SK-N-SH (cell line): ENCODE results near the gene NRL. TPM values are rescaled to one million over a fixed set of nuclear protein-coding genes. Genes with fewer than 3 reads are reported as not detected.

Source experiments
- CTCF ChIA-PET: fragments of 300-600, 350-600 bp; formaldehyde crosslinking; extraction: SDS; loops from one replicate; lab custom pipeline; 2021; lab: Yijun Ruan, JAX
- POLR2A ChIA-PET: fragments of 350-600 bp; sonication (Branson Sonifier 250); formaldehyde crosslinking; extraction: SDS; loops from one replicate; lab custom pipeline; 2020; ENCODE audit warnings: antibody characterized with exemption, inconsistent platforms; lab: Yijun Ruan, JAX
- DNase-seq: peaks from one replicate; pipeline ENCODE4 v3.0.0; 2012
- H2AFZ ChIP-seq: fragments of 200-600 bp; sonication (generic); 2 replicates; pipeline ENCODE4 v1.8.1; 2016; ENCODE audit warnings: antibody characterized with exemption, mild to moderate bottlenecking, low read depth
- H3F3A ChIP-seq: fragments of 200-600 bp; sonication (generic); replicated peaks from 2 replicates; pipeline ENCODE3; 2016; ENCODE audit warnings: antibody characterized with exemption, mild to moderate bottlenecking; ENCODE audit not compliant: insufficient read depth
- H3K27ac ChIP-seq, 2 experiments: fragments of 200-500 bp in 1 of 2; fragments of 200-600 bp in 1 of 2; sonication (Bioruptor generic) in 1 of 2; sonication (generic), shearing (Covaris generic) in 1 of 2; 2 replicates each; pipeline versions ENCODE4 v1.5.1 to v1.6.1; 2014 to 2016; ENCODE audit warnings: low read depth in 2 of 2, inconsistent platforms in 1 of 2, low read length in 1 of 2, mild to moderate bottlenecking in 1 of 2, mixed read lengths in 1 of 2
- H3K27me3 ChIP-seq: fragments of 200-600 bp; sonication (generic), shearing (Covaris generic); 2 replicates; pipeline ENCODE4 v1.6.1; 2016; ENCODE audit warnings: mixed run types; ENCODE audit not compliant: insufficient read depth
- H3K36me3 ChIP-seq, 2 experiments: fragments of 200-500 bp in 1 of 2; fragments of 200-600 bp in 1 of 2; sonication (Bioruptor generic) in 1 of 2; sonication (generic) in 1 of 2; replicated peaks in 1 of 2; 2 replicates each; pipeline versions ENCODE3 to v1.5.1; 2014 to 2016; ENCODE audit warnings: low read length in 1 of 2, mild to moderate bottlenecking in 1 of 2; ENCODE audit not compliant: insufficient read depth in 2 of 2, control insufficient read depth in 1 of 2
- H3K4me1 ChIP-seq, 2 experiments: fragments of 200-500 bp in 1 of 2; fragments of 200-600 bp in 1 of 2; sonication (Bioruptor generic) in 1 of 2; sonication (generic), shearing (Covaris generic) in 1 of 2; 2 replicates each; pipeline versions ENCODE4 v1.5.1 to v1.6.1; 2014 to 2016; ENCODE audit warnings: low read depth in 1 of 2, low read length in 1 of 2, mixed run types in 1 of 2; ENCODE audit not compliant: insufficient read depth in 2 of 2, control insufficient read depth in 1 of 2
- H3K4me2 ChIP-seq: fragments of 200-600 bp; sonication (generic), shearing (Covaris generic); 2 replicates; pipeline ENCODE4 v1.6.1; 2017; ENCODE audit warnings: mixed run types
- H3K4me3 ChIP-seq, 2 experiments: fragments of 200-500 bp in 1 of 2; fragments of 200-600 bp in 1 of 2; sonication (Bioruptor generic) in 1 of 2; sonication (generic), shearing (Covaris generic) in 1 of 2; 2 replicates each; pipeline versions ENCODE4 v1.5.1 to v1.8.1; 2014 to 2016; ENCODE audit warnings: low read depth in 2 of 2, inconsistent platforms in 1 of 2, low read length in 1 of 2, mild to moderate bottlenecking in 1 of 2, mixed read lengths in 1 of 2, moderate library complexity in 1 of 2
- H3K79me2 ChIP-seq: fragments of 200-600 bp; sonication (generic); 2 replicates; pipeline ENCODE4 v1.8.1; 2017; ENCODE audit warnings: mild to moderate bottlenecking; ENCODE audit not compliant: insufficient read depth
- H3K9ac ChIP-seq: fragments of 200-600 bp; sonication (generic); 2 replicates; pipeline ENCODE4 v1.6.1; 2017; ENCODE audit warnings: mixed run types
- H3K9me2 ChIP-seq: fragments of 200-600 bp; sonication (generic); 2 replicates; pipeline ENCODE4 v1.6.1; 2017; ENCODE audit warnings: mixed run types
- H3K9me3 ChIP-seq: fragments of 200-600 bp; sonication (generic); 2 replicates; pipeline ENCODE4 v1.6.1; 2017; ENCODE audit warnings: mixed run types, mild to moderate bottlenecking, moderate library complexity
- H4K20me1 ChIP-seq: fragments of 200-600 bp; sonication (generic); 2 replicates; pipeline ENCODE4 v1.6.1; 2017; ENCODE audit warnings: mild to moderate bottlenecking, mixed run types; ENCODE audit not compliant: insufficient read depth
- CTCF ChIP-seq: fragments of 200-600 bp; sonication (generic); IDR thresholded peaks from 2 replicates; pipeline ENCODE4 v1.6.1; 2017; ENCODE audit warnings: antibody characterized with exemption, mild to moderate bottlenecking, moderate library complexity
- FOSL2 ChIP-seq: IDR thresholded peaks from 2 replicates; pipeline ENCODE4 v1.4.0; 2012; ENCODE audit warnings: low read depth, mild to moderate bottlenecking, moderate library complexity, borderline replicate concordance
- FOXM1 ChIP-seq: IDR thresholded peaks from 2 replicates; pipeline ENCODE4 v1.4.0; 2012; ENCODE audit warnings: low read depth, mild to moderate bottlenecking
- GATA2 ChIP-seq: sonication (generic); formaldehyde crosslinking; IDR thresholded peaks from 2 replicates; pipeline ENCODE4 v1.5.0; 2020; ENCODE audit warnings: mild to moderate bottlenecking, missing genetic modification reagents
- MEF2A ChIP-seq: IDR thresholded peaks from 2 replicates; pipeline ENCODE4 v1.4.0; 2012; ENCODE audit warnings: low read depth, borderline replicate concordance
- MXI1 ChIP-seq: IDR thresholded peaks from 2 replicates; pipeline ENCODE4 v1.6.1; 2012; ENCODE audit warnings: mild to moderate bottlenecking, low read depth, low read length, improper control_type of control experiment
- NFIC ChIP-seq: IDR thresholded peaks from 2 replicates; pipeline ENCODE4 v1.4.0; 2012; ENCODE audit warnings: borderline replicate concordance
- POLR2AphosphoS5 ChIP-seq: IDR thresholded peaks from 2 replicates; pipeline ENCODE4 v1.6.1; 2012; ENCODE audit warnings: low read depth, low read length
- RFX5 ChIP-seq: IDR thresholded peaks from 2 replicates; pipeline ENCODE4 v1.6.1; 2012; ENCODE audit warnings: mild to moderate bottlenecking, improper control_type of control experiment, low read length
- SMC3 ChIP-seq: IDR thresholded peaks from 2 replicates; pipeline ENCODE4 v1.6.1; 2012; ENCODE audit warnings: low read depth, low read length, improper control_type of control experiment
- TAF1 ChIP-seq: IDR thresholded peaks from 2 replicates; pipeline ENCODE4 v1.6.1; 2012; ENCODE audit warnings: low read depth, mild to moderate bottlenecking, low read length, moderate library complexity, borderline replicate concordance
- TCF12 ChIP-seq: IDR thresholded peaks from 2 replicates; pipeline ENCODE4 v1.4.0; 2012
- TEAD4 ChIP-seq: IDR thresholded peaks from 2 replicates; pipeline ENCODE4 v1.4.0; 2012; ENCODE audit warnings: mild to moderate bottlenecking, borderline replicate concordance; ENCODE audit not compliant: insufficient read depth
- WGBS: methylation state at CpG from one replicate; pipeline ENCODE4 v1.1.6; 2017; ENCODE audit warnings: low lambda C conversion rate; 5-methylcytosine and 5-hydroxymethylcytosine counted together
- polyA plus RNA-seq, 3 experiments: library from polyadenylated mRNA; depleted of rRNA; stranded (reverse); fragments of >200 nt; gene quantifications; 2 replicates each; pipeline ENCODE4 v1.2.3, GENCODE V29; 2012
- TF ChIP-seq, protein P1 (sequence below): IDR thresholded peaks from 2 replicates; pipeline ENCODE4; 2012
- TF ChIP-seq, protein P2 (sequence below): IDR thresholded peaks from 2 replicates; pipeline ENCODE4 v1.6.1; 2012; ENCODE audit warnings: mild to moderate bottlenecking, low read depth, low read length, moderate library complexity
- TF ChIP-seq, protein P3 (sequence below): IDR thresholded peaks from 2 replicates; pipeline ENCODE4 v1.4.0; 2012; ENCODE audit warnings: low read depth, borderline replicate concordance
- TF ChIP-seq, protein P4 (sequence below): fragments of 150-350 bp; IDR thresholded peaks from 2 replicates; pipeline ENCODE4 v1.6.1; 2016; ENCODE audit warnings: mild to moderate bottlenecking, low read depth, low read length

NRL gene
- polyA plus RNA-seq, 1 of the 3 experiments (the other 2 are of a cell fraction) = 0.76 TPM

GRCh38 chr14:24038686-24039085, 76.1 kb downstream of the NRL start:
- CTCF ChIA-PET = no interaction called here
- H2AFZ ChIP-seq = no peak overlapping the region
- H3K27ac ChIP-seq = no peak overlapping the region
- no peaks in the 10 kb centered on the region for H3K36me3 ChIP-seq
- TF ChIP-seq SMC3 = no peak
- no peak for TF ChIP-seq GATA2
- TF ChIP-seq FOXM1 = no peak
- TF ChIP-seq TEAD4 = no peak
- no peak for TF ChIP-seq NFIC
- TF ChIP-seq, protein P1, sequence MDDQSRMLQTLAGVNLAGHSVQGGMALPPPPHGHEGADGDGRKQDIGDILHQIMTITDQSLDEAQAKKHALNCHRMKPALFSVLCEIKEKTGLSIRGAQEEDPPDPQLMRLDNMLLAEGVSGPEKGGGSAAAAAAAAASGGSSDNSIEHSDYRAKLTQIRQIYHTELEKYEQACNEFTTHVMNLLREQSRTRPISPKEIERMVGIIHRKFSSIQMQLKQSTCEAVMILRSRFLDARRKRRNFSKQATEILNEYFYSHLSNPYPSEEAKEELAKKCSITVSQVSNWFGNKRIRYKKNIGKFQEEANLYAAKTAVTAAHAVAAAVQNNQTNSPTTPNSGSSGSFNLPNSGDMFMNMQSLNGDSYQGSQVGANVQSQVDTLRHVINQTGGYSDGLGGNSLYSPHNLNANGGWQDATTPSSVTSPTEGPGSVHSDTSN = no peak
- TF ChIP-seq MEF2A = no peak
- TF ChIP-seq CTCF = no peak
- TF ChIP-seq, protein P2, sequence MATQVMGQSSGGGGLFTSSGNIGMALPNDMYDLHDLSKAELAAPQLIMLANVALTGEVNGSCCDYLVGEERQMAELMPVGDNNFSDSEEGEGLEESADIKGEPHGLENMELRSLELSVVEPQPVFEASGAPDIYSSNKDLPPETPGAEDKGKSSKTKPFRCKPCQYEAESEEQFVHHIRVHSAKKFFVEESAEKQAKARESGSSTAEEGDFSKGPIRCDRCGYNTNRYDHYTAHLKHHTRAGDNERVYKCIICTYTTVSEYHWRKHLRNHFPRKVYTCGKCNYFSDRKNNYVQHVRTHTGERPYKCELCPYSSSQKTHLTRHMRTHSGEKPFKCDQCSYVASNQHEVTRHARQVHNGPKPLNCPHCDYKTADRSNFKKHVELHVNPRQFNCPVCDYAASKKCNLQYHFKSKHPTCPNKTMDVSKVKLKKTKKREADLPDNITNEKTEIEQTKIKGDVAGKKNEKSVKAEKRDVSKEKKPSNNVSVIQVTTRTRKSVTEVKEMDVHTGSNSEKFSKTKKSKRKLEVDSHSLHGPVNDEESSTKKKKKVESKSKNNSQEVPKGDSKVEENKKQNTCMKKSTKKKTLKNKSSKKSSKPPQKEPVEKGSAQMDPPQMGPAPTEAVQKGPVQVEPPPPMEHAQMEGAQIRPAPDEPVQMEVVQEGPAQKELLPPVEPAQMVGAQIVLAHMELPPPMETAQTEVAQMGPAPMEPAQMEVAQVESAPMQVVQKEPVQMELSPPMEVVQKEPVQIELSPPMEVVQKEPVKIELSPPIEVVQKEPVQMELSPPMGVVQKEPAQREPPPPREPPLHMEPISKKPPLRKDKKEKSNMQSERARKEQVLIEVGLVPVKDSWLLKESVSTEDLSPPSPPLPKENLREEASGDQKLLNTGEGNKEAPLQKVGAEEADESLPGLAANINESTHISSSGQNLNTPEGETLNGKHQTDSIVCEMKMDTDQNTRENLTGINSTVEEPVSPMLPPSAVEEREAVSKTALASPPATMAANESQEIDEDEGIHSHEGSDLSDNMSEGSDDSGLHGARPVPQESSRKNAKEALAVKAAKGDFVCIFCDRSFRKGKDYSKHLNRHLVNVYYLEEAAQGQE = no peak
- TF ChIP-seq, protein P3, sequence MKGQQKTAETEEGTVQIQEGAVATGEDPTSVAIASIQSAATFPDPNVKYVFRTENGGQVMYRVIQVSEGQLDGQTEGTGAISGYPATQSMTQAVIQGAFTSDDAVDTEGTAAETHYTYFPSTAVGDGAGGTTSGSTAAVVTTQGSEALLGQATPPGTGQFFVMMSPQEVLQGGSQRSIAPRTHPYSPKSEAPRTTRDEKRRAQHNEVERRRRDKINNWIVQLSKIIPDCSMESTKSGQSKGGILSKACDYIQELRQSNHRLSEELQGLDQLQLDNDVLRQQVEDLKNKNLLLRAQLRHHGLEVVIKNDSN = no peak
- no peak for TF ChIP-seq MXI1
- TF ChIP-seq RFX5 = no peak
- TF ChIP-seq TAF1 = no peak
- TF ChIP-seq FOSL2 = no peak
- TF ChIP-seq, protein P4, sequence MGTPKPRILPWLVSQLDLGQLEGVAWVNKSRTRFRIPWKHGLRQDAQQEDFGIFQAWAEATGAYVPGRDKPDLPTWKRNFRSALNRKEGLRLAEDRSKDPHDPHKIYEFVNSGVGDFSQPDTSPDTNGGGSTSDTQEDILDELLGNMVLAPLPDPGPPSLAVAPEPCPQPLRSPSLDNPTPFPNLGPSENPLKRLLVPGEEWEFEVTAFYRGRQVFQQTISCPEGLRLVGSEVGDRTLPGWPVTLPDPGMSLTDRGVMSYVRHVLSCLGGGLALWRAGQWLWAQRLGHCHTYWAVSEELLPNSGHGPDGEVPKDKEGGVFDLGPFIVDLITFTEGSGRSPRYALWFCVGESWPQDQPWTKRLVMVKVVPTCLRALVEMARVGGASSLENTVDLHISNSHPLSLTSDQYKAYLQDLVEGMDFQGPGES = no peak
- no peak for TF ChIP-seq TCF12
- TF ChIP-seq POLR2AphosphoS5 = no peak
- no peaks in the 10 kb centered on the region for H4K20me1 ChIP-seq
- H3K79me2 ChIP-seq = no peaks in the 10 kb centered on the region
- peaks cover 0 to 5% of the 10 kb centered on the region in 2 experiments; a peak in 1 of 4 replicates for H3K4me1 ChIP-seq
- WGBS = 60% methylated on average over 2 of the region's 2 CpGs
- no peaks in the 10 kb centered on the region for H3K27me3 ChIP-seq
- no peak overlapping the region for H3K9ac ChIP-seq
- H3K9me3 ChIP-seq = no peaks in the 10 kb centered on the region
- H3K9me2 ChIP-seq = no peaks in the 10 kb centered on the region
- H3F3A ChIP-seq = peaks cover 6% of the 10 kb centered on the region
- no peak for DNase-seq
- H3K4me2 ChIP-seq = no peak overlapping the region
- H3K4me3 ChIP-seq = no peak overlapping the region
- POLR2A ChIA-PET = interaction anchor here (1.2 kb wide), 1 partner anchor 43 kb away, joined by 4 read pairs; no protein-coding TSS in a partner anchor
